ENCODE data around the gene H2AZ1.

H2AZ1 gene

DNA sequence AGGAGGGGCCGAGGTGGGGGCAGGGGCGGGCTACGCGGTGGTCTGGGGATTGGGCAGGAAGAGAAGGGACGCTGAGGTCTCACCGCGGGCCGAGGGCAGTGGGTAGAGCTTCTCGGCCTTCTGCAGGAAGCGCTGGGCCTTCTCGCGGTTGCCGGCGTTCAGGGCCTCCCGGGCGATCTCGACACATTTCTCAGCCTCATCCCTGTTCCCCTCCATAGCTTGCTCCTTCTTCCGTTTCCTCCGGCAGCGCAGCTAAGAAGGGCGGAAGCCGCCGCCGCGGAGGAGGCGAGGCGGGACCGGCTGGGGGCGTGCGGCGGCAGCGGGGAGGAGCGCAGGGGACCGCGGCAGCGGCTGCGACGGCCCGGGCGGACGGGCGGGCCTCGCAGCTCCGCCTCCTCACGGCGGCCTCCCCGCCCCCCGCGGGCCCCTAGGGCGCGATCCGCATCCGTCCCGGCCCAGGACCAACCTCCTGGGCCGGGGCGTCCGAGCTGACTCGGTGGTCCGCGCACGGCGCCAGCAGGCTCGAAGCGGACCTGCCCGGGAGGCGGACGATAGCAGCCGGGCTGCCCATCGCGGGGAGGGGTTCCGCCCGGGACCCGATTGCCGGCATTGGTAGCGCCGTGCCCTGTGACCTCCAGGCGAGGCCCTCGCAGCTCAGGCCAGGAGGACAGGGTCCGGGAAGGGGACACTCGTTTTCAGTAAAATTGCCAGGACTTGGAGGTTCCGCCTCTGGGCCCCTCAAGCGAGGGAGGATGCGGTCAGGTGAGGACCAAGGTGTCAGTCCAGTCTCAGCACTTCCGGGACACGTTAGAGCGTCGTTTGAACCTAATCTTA is 3.5 kb downstream of the H2AZ1 start, which contains the start of gene DNAJB14:
TSS of gene DNAJB14 (minus strand) at position 263 of the 834 bp plus-strand sequence. CDS start at position 216, 47 bp downstream.
- peak; percentile 85 for DNase-seq (ENCODE audit: low spot score)

GRCh38 chr4:99945718-99946355 is 4.2 kb downstream of the H2AZ1 start:
- peak; percentile 67 for DNase-seq (ENCODE audit: low spot score)

GRCh38 chr4:99943904-99944437 is 6.1 kb downstream of the H2AZ1 start:
- DNase-seq (ENCODE audit: low spot score) = no peak

DNA sequence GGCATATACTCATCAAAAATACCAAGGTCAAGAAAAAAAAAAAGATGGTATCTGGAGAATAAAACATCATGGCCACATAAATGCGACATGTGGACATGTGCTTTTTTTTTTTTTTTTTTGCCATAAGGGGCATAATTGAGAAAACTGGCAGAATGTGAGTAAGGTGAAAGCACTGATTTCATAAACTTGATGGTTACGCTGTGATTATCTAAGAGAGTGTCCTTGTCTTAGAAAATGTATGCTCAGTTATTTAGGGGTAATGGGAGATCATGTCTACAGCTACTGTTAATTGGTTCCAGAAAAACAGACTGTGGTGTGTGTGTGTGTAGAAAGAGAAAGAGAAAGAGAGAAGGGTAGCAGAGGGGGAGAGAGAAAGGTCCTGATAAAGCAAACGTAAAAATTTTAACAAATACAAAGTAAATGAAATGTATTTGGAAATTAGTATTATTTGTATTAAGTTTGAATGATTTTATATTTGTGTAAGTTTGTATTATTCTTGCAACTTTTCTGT is 11.8 kb downstream of the H2AZ1 start:
- no peak for DNase-seq (ENCODE audit: low spot score)

- DNase-seq (ENCODE audit: low spot score) = no peak
These were observed 15.2 kb downstream of the H2AZ1 start for GRCh38 chr4:99934891-99935290.

DNA sequence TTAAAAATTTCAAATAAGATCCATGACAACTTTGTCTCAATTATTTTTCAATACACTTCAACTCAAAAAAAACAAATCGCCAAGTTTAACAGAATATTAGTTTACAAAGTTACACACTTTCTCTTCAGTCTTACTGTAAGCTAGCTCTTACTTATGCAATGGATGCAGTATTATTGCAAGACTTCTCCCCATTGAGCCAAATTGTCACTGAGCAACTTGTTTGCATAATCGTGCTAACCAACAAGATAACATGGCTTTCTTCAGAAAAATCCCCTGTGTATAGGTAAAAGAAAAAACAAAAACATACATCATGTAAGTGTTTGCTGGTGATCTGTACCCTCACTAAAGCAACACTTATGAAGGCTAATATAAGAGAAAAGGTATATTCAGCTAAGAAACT is 22.5 kb downstream of the H2AZ1 start:
- no peak for DNase-seq (ENCODE audit: low spot score)

- DNase-seq (ENCODE audit: low spot score) = no peak
These were observed 28.9 kb downstream of the H2AZ1 start for GRCh38 chr4:99921174-99921573.

DNA sequence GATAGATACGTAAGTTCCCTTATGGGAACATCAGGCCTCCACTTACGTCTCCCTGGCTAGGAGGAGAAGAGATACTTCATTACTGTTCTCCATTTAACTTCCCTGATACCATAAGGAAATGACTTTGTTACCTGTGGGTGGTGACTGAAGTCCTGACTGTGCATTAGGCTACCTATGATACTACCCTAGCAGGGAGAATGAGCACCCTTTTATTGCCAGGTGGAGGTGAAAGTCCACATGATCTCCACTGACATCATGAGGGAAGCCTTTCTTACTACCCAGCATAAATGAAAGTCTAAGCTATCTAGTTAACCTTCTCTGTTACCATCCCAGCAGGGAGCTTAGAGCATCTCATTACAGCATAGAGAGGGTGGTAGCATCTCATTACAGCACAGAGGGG is 31.4 kb downstream of the H2AZ1 start:
- no peak for DNase-seq (ENCODE audit: low spot score)

DNA sequence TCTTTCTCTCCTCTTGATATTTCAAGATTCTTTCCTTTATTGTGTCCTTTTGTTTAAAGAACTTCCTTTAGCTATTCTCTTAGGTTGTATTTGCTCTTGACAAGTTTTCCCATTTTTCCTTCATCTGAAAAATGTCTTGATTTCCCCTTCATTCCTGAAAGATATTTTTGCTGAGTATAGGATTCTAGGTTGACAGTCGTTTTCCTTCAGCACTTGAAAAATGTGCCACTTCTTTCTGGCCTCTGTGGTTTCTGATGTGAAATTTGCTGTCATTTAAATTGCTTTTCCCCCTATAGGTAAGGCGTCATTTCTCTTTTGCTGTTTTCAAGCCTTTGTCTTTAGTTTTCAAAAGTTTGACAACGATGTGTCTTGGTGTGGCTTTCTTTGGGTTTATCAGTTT is 32.5 kb downstream of the H2AZ1 start:
- DNase-seq (ENCODE audit: low spot score) = no peak

DNA sequence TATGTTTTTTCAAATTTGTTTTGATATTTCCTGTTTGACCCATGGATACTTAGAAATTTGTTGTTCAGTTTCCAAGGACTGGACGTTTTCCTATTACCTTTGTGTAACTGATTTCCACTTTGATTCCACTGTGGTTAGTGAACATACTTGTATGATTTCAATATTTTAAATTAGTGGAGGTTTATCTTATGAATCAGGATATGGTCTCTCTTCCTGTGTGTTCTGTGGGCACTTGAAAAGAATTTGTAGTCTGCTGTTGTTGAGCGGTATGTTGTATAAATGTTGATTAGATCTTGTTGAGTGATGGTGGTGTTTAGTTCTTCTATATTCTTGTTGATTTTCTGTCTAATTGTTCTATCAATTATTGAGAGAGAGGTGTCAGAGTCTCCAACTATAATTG is 34.6 kb downstream of the H2AZ1 start:
- DNase-seq (ENCODE audit: low spot score) = no peak
